HG02678 (cell line): Measurements from ENCODE around the gene ADAM8.
"Not testable (repeated sequence)": the region's sequence is repeated elsewhere in the genome, so short reads cannot be mapped to it uniquely, and the experiment has no call there.

Experiments
- ATAC-seq: cut with Tn5 transposase; IDR thresholded peaks from one replicate; pipeline ENCODE4 v1.9.1; 2021; ENCODE audit warnings: mild to moderate bottlenecking, moderate library complexity; ENCODE audit not compliant: unreplicated experiment

Gene ADAM8

GRCh38 chr10:133235265-133235855 lies 41.3 kb downstream of the ADAM8 start:
- no peak for ATAC-seq

- ATAC-seq = not testable (repeated sequence)
These were observed 41.9 kb downstream of the ADAM8 start for GRCh38 chr10:133234796-133235195.

- ATAC-seq = no peak
These were observed 44.6 kb downstream of the ADAM8 start for GRCh38 chr10:133231946-133232574.

GRCh38 chr10:133231244-133231945 lies 45.3 kb downstream of the ADAM8 start:
- ATAC-seq = no peak

GRCh38 chr10:133230387-133231195 lies 46.1 kb downstream of the ADAM8 start:
- ATAC-seq = no peak

GRCh38 chr10:133230044-133230361 lies 46.7 kb downstream of the ADAM8 start, which contains the start of gene UTF1:
TSS of gene UTF1 (plus strand) at chr10:133230217. CDS start at chr10:133230289, 72 bp downstream.
- ATAC-seq = no peak

GRCh38 chr10:133229265-133230043 lies 47.2 kb downstream of the ADAM8 start:
- no peak for ATAC-seq

GRCh38 chr10:133227256-133227655 lies 49.4 kb downstream of the ADAM8 start:
- no peak for ATAC-seq

GRCh38 chr10:133226251-133226808 lies 50.3 kb downstream of the ADAM8 start:
- ATAC-seq = no peak

- no peak for ATAC-seq
These were observed 50.9 kb downstream of the ADAM8 start for GRCh38 chr10:133225707-133226191.

GRCh38 chr10:133224756-133225372 lies 51.8 kb downstream of the ADAM8 start:
- no peak for ATAC-seq

GRCh38 chr10:133224076-133224475 lies 52.6 kb downstream of the ADAM8 start:
- ATAC-seq = no peak

GRCh38 chr10:133221756-133222155 lies 54.9 kb downstream of the ADAM8 start:
- not testable (repeated sequence) for ATAC-seq

GRCh38 chr10:133221331-133221730 lies 55.3 kb downstream of the ADAM8 start:
- ATAC-seq = no peak

GRCh38 chr10:133219782-133220181 lies 56.9 kb downstream of the ADAM8 start:
- no peak for ATAC-seq

GRCh38 chr10:133218891-133219290 lies 57.8 kb downstream of the ADAM8 start:
- ATAC-seq = no peak

- no peak for ATAC-seq
These were observed 58.7 kb downstream of the ADAM8 start for GRCh38 chr10:133217800-133218589.

GRCh38 chr10:133216776-133217175 lies 59.9 kb downstream of the ADAM8 start:
- ATAC-seq = no peak

GRCh38 chr10:133215586-133215985 lies 61.1 kb downstream of the ADAM8 start:
- ATAC-seq = no peak
